ENCODE data around the gene PPAN. TPM values are rescaled to one million over a fixed set of nuclear protein-coding genes. Genes with fewer than 3 reads are reported as not detected.
A peak's percentile ranks its signal among the peaks of the same experiment; 100 is the strongest.

The PPAN gene
- total RNA-seq, 1 donor from 2014 or later = 39.6 TPM

DNA sequence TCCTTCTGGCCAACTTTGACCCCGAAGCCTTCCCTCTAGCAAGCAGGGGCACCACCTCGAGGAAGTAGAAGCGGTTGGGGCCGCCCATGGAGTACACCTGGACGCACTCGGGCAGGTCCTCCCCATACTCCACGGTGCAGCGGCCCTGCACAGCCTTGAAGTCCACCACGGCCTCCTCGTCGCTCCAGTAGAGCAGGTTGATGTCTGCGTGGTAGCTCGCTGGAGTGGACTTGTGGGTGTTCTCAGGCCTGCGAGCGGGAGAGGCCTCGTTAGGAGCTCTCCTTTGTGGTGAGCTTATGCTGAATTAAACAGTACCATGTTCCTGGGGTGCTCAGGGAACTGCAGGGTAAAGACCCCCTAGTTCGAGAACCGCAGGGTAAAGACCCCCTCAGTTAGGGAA lies 35.8 kb downstream of the PPAN start:
- Mint-ChIP-seq H3K36me3 (ENCODE audit: low read depth, unreplicated experiment) (peaks cover 36% of the 10 kb centered on the region), H3K4me1 (ENCODE audit: unreplicated experiment) (peaks cover 3% of the 10 kb centered on the region), H3K9me3 (ENCODE audit: unreplicated experiment) (no peaks in the 10 kb centered on the region), H3K27ac (ENCODE audit: unreplicated experiment) (no peak overlapping the region), H3K4me3 (ENCODE audit: unreplicated experiment) (no peak overlapping the region), H3K27me3 (ENCODE audit: unreplicated experiment) (no peaks in the 10 kb centered on the region)
- DNase-seq (ENCODE audit: low spot score) = no peak
- TF ChIP-seq, protein P1, sequence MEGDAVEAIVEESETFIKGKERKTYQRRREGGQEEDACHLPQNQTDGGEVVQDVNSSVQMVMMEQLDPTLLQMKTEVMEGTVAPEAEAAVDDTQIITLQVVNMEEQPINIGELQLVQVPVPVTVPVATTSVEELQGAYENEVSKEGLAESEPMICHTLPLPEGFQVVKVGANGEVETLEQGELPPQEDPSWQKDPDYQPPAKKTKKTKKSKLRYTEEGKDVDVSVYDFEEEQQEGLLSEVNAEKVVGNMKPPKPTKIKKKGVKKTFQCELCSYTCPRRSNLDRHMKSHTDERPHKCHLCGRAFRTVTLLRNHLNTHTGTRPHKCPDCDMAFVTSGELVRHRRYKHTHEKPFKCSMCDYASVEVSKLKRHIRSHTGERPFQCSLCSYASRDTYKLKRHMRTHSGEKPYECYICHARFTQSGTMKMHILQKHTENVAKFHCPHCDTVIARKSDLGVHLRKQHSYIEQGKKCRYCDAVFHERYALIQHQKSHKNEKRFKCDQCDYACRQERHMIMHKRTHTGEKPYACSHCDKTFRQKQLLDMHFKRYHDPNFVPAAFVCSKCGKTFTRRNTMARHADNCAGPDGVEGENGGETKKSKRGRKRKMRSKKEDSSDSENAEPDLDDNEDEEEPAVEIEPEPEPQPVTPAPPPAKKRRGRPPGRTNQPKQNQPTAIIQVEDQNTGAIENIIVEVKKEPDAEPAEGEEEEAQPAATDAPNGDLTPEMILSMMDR (IDR thresholded peaks at IDR 0.05; ENCODE audit: unreplicated experiment) = no peak

DNA sequence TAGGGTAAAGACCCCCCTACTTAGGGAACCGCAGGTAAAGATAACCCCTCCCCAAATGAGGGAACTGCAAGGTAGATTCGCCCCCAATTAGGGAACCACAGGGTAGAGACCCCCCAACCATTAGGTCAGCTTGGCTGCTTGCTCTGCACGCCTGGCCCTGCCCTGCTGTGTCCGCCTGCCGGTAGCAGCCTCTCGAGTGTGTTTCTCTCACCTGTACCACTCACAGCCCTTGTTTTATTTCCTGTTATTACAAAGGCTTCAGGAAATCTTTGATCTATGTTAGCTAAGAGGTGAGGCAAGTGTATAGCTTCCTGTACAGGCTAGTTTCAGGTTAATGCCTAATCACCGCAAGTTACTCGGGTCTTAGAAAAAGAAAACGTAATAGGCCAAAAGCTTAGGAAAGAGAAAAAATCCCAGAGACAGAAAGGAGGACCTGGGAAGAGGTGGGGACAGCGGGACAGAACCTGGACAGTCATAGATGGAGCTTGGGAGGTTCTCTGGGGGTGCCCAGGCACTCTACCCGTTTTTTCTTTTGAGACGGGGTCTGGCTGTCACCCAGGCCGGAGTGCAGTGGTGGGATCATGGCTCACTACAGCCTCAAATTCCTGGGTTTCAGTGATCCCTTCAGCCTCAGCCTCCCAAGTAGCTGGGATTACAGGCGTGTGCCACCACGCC lies 36.7 kb downstream of the PPAN start:
- DNase-seq (ENCODE audit: low spot score) = no peak
- peaks cover 3% of the 10 kb centered on the region for H3K4me1 Mint-ChIP-seq (ENCODE audit: unreplicated experiment)
- peak overlapping the region; percentile 70 for H3K27ac Mint-ChIP-seq (ENCODE audit: unreplicated experiment)
- H3K27me3 Mint-ChIP-seq (ENCODE audit: unreplicated experiment) = no peaks in the 10 kb centered on the region
- H3K4me3 Mint-ChIP-seq (ENCODE audit: unreplicated experiment) = no peak overlapping the region
- no peaks in the 10 kb centered on the region for H3K9me3 Mint-ChIP-seq (ENCODE audit: unreplicated experiment)
- peaks cover 36% of the 10 kb centered on the region for H3K36me3 Mint-ChIP-seq (ENCODE audit: low read depth, unreplicated experiment)
- TF ChIP-seq, protein P1 (IDR thresholded peaks at IDR 0.05; ENCODE audit: unreplicated experiment) = no peak

DNA sequence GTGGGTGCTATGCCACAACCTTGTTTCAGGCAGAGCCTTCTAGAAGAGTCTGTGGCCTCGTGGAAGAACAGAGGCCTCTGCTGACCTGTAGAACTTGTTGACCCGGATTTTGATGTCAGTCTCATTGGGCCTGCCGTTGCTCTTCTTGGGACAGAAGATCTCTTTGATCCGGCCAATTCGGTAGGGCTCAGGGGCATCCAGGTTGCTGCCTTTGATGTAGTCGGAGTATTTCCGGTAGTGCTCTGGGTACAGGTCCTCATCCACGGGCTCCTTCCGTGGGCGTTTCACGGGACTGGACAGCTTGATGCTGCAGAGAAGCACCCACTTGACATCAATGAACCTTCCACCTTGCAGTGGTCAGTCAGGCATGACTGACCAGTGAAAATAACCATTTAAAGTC lies 37.5 kb downstream of the PPAN start:
- Mint-ChIP-seq H3K9me3 (ENCODE audit: unreplicated experiment) (no peaks in the 10 kb centered on the region), H3K36me3 (ENCODE audit: low read depth, unreplicated experiment) (peaks cover 38% of the 10 kb centered on the region)

DNA sequence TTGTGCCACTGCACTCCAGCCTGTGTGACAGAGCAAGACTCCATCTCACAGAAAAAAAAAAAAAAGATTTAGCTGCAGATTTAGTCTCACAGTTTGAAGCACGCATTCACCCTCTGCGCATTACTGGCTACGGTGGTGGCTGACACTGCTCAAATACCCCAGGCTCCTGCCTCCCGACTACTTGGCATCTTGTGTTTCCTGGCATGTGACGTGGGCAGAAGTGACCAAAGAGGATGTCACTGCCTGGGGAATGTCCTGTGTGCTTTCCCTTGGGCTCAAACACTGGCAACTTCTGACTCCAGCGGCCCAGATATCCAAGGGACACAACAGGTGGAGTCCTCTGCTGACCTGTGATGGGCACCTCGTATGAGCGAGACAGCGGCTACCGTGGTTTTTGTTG lies 38.2 kb downstream of the PPAN start:
- Mint-ChIP-seq H3K4me3 (ENCODE audit: unreplicated experiment) (no peak overlapping the region), H3K9me3 (ENCODE audit: unreplicated experiment) (no peaks in the 10 kb centered on the region), H3K4me1 (ENCODE audit: unreplicated experiment) (peaks cover 3% of the 10 kb centered on the region), H3K27me3 (ENCODE audit: unreplicated experiment) (no peaks in the 10 kb centered on the region), H3K27ac (ENCODE audit: unreplicated experiment) (no peak overlapping the region), H3K36me3 (ENCODE audit: low read depth, unreplicated experiment) (peaks cover 41% of the 10 kb centered on the region)
- TF ChIP-seq, protein P1 (IDR thresholded peaks at IDR 0.05; ENCODE audit: unreplicated experiment) = no peak
- DNase-seq (ENCODE audit: low spot score) = no peak

More for the DNA sequence above, 37.5 kb downstream of the PPAN start:
- H3K27me3 Mint-ChIP-seq (ENCODE audit: unreplicated experiment) = no peaks in the 10 kb centered on the region
- TF ChIP-seq, protein P1 (IDR thresholded peaks at IDR 0.05; ENCODE audit: unreplicated experiment) = no peak
- no peak overlapping the region for H3K4me3 Mint-ChIP-seq (ENCODE audit: unreplicated experiment)
- no peak for DNase-seq (ENCODE audit: low spot score)
- H3K4me1 Mint-ChIP-seq (ENCODE audit: unreplicated experiment) = peaks cover 3% of the 10 kb centered on the region
- no peak overlapping the region for H3K27ac Mint-ChIP-seq (ENCODE audit: unreplicated experiment)

DNA sequence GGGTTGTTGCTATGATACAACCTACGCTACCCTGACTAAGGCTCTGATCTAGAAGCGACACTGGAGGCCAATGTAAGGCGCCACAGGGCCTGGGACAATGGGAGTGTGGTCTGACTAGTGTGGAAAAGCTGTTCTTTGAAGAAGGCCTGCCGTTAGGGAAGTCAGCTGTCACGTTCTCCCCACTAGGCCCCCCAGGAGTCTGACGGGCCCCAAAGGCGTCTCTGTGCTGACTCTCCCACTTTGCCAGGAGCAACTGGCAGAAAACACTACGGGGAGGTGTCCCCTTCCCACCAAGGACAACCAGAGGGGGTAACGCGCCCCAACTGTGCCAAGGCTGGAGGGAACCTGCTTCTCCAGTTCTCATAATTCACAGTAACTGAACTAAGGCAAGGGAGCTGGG lies 38.9 kb downstream of the PPAN start:
- TF ChIP-seq, protein P1 (IDR thresholded peaks at IDR 0.05; ENCODE audit: unreplicated experiment) = no peak
- H3K27ac Mint-ChIP-seq (ENCODE audit: unreplicated experiment) = no peak overlapping the region
- H3K4me3 Mint-ChIP-seq (ENCODE audit: unreplicated experiment) = no peak overlapping the region
- H3K4me1 Mint-ChIP-seq (ENCODE audit: unreplicated experiment) = peaks cover 3% of the 10 kb centered on the region
- no peaks in the 10 kb centered on the region for H3K27me3 Mint-ChIP-seq (ENCODE audit: unreplicated experiment)
- no peak for DNase-seq (ENCODE audit: low spot score)
- H3K36me3 Mint-ChIP-seq (ENCODE audit: low read depth, unreplicated experiment) = peaks cover 48% of the 10 kb centered on the region
- no peaks in the 10 kb centered on the region for H3K9me3 Mint-ChIP-seq (ENCODE audit: unreplicated experiment)

Measured in endothelial cell (in vitro differentiated cells).